ENCODE measurements around the gene OTOG.

DNA sequence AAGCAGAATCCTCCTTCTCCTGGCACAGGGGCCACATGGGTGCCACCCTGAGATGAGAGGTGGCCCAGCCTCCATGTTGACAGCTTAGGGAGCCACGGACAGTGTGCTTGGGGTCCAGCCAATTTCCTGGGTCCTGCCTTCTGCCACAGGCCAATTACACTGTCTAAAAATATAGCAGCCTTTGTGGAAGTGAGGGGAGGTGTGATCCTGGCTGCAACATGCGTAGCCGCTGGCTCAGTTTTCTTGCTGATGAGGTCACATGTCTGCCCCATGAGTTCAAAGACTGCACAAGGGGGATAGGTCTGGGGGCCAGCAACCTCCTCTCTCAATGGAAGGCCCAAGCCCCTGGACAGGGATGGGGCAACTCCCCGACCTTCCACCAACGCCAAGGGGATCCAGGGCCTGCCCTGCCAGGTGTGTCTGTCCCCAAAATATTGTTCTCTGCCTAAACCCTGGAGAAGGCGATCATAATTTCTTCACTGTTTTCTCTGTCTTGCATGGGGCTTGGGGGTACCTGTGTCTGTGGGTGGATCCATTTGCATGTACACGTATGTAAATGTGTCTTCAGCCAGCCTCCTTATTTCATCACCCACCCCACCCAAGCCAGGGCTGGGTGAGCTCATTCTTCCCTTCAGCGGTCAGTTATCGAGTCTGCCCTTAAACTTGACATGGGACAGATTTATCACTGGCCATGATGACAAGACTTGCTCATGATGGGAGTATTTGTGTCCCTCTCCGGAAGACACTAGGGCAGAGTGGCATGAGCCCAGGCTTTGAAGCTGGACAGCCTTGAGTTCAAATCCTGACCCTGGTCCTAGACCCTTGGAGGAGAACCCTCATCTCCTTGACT is 59.4 kb downstream of the OTOG start:
- TF ChIP-seq EZH2 (IDR thresholded peaks at IDR 0.05; ENCODE audit: insufficient read depth, poor library complexity, severe bottlenecking) (no peak), EZH2phosphoT487 (IDR thresholded peaks at IDR 0.05; ENCODE audit: insufficient read depth, low read depth) (no peak)

Data from GM23248 (cell line).